Neural cell (in vitro differentiated cells): ENCODE results near the gene COG2. TPM values are rescaled to one million over a fixed set of nuclear protein-coding genes. Genes with fewer than 3 reads are reported as not detected.
"Not testable (repeated sequence)": the region's sequence is repeated elsewhere in the genome, so short reads cannot be mapped to it uniquely, and the experiment has no call there.

Experiments
- H2AFZ ChIP-seq: fragments of 200-600, 300-800 bp; sonication (generic), shearing (Covaris generic); 2 replicates; pipeline ENCODE4 v1.6.0; 2014; ENCODE audit warnings: low read depth, mild to moderate bottlenecking, antibody characterized with exemption, low read length, moderate library complexity
- H3F3A ChIP-seq: fragments of 200-600 bp; shearing (Covaris generic); 2 replicates; pipeline ENCODE4 v1.6.1; 2016; ENCODE audit warnings: mild to moderate bottlenecking, moderate library complexity, mixed read lengths, antibody characterized with exemption, low read length; ENCODE audit not compliant: insufficient read depth, poor library complexity, severe bottlenecking
- H3K27ac ChIP-seq: fragments of 200-600, 300-800 bp; sonication (generic), shearing (Covaris generic); 2 replicates; pipeline ENCODE4 v1.5.1; 2014; ENCODE audit warnings: mild to moderate bottlenecking, low read length, moderate library complexity
- H3K27me3 ChIP-seq: fragments of 300-800, 200-600 bp; sonication (generic), shearing (Covaris generic); 2 replicates; pipeline ENCODE4 v1.6.0; 2014; ENCODE audit warnings: mild to moderate bottlenecking, low read depth, low read length, moderate library complexity; ENCODE audit not compliant: insufficient read depth
- H3K36me3 ChIP-seq: fragments of 300-800, 200-600 bp; sonication (generic), shearing (Covaris generic); 2 replicates; pipeline ENCODE4 v1.5.1; 2014; ENCODE audit warnings: mild to moderate bottlenecking, antibody characterized with exemption, low read length, moderate library complexity; ENCODE audit not compliant: insufficient read depth
- H3K4me2 ChIP-seq: fragments of 300-800, 200-600 bp; sonication (generic), shearing (Covaris generic); 2 replicates; pipeline ENCODE4 v1.6.0; 2014; ENCODE audit warnings: mild to moderate bottlenecking, low read length
- H3K4me3 ChIP-seq: fragments of 300-800, 200-600 bp; sonication (generic), shearing (Covaris generic); 2 replicates; pipeline ENCODE4 v1.5.1; 2014; ENCODE audit warnings: mild to moderate bottlenecking, low read length, moderate library complexity
- H3K79me2 ChIP-seq: fragments of 200-600 bp; shearing (Covaris generic); replicated peaks from 2 replicates; pipeline ENCODE4 v1.6.0; 2014; ENCODE audit warnings: mild to moderate bottlenecking, low read length, moderate library complexity; ENCODE audit not compliant: insufficient read depth
- H3K9ac ChIP-seq: fragments of 300-800, 200-600 bp; sonication (generic), shearing (Covaris generic); 2 replicates; pipeline ENCODE4 v1.6.1; 2016; ENCODE audit warnings: mild to moderate bottlenecking, low read length, mixed read lengths
- H3K9me2 ChIP-seq: fragments of 200-600 bp; shearing (Covaris generic); 2 replicates; pipeline ENCODE4 v1.6.1; 2016; ENCODE audit warnings: mild to moderate bottlenecking, low read length, mixed read lengths; ENCODE audit not compliant: insufficient read depth
- H3K9me3 ChIP-seq: fragments of 200-600, 300-800 bp; sonication (generic), shearing (Covaris generic); 2 replicates; pipeline ENCODE4 v1.6.1; 2016; ENCODE audit warnings: mild to moderate bottlenecking, mixed run types, low read length, moderate library complexity, mixed read lengths
- H4K20me1 ChIP-seq: fragments of 200-600 bp; shearing (Covaris generic); 2 replicates; pipeline ENCODE4 v1.6.1; 2016; ENCODE audit warnings: mild to moderate bottlenecking, mixed run types; ENCODE audit not compliant: insufficient read depth
- EP300 ChIP-seq: fragments of 450-650 bp; conservative IDR thresholded peaks from 2 replicates; pipeline ENCODE4 v1.6.1; 2014; ENCODE audit warnings: antibody characterized with exemption, mild to moderate bottlenecking, moderate library complexity; ENCODE audit not compliant: poor library complexity, severe bottlenecking
- EZH2 ChIP-seq: fragments of 200-600, 300-800 bp; shearing (Covaris generic), sonication (generic); IDR thresholded peaks from 2 replicates; pipeline ENCODE4 v1.6.1; 2014; ENCODE audit warnings: antibody characterized with exemption, low read length, borderline replicate concordance, mild to moderate bottlenecking; ENCODE audit not compliant: insufficient read depth, poor library complexity, severe bottlenecking
- MXI1 ChIP-seq: fragments of 450-650 bp; conservative IDR thresholded peaks from 2 replicates; pipeline ENCODE4 v1.6.1; 2014; ENCODE audit warnings: antibody characterized with exemption, mild to moderate bottlenecking; ENCODE audit not compliant: poor library complexity, severe bottlenecking
- POLR2AphosphoS5 ChIP-seq: IDR thresholded peaks from 2 replicates; pipeline ENCODE4 v1.6.1; 2012
- RAD21 ChIP-seq: fragments of 450-650 bp; conservative IDR thresholded peaks from 2 replicates; pipeline ENCODE4 v1.6.1; 2014; ENCODE audit warnings: antibody characterized with exemption, mild to moderate bottlenecking, moderate library complexity
- REST ChIP-seq: IDR thresholded peaks from 2 replicates; pipeline ENCODE4 v1.6.1; 2012; ENCODE audit warnings: borderline replicate concordance
- SMC3 ChIP-seq: fragments of 450-650 bp; conservative IDR thresholded peaks from 2 replicates; pipeline ENCODE4 v1.6.1; 2014; ENCODE audit warnings: antibody characterized with exemption, mild to moderate bottlenecking, moderate library complexity; ENCODE audit not compliant: poor library complexity
- TAF1 ChIP-seq: IDR thresholded peaks from 2 replicates; pipeline ENCODE4 v1.6.1; 2012; ENCODE audit warnings: low read depth
- polyA plus RNA-seq: library from polyadenylated mRNA; depleted of rRNA; stranded (reverse); fragments of >200 nt; gene quantifications from 2 replicates; pipeline ENCODE4 v1.2.3, GENCODE V29; 2014
- TF ChIP-seq, protein P1 (sequence below): fragments of 450-650 bp; IDR thresholded peaks from 2 replicates; pipeline ENCODE4 v1.5.1; 2014; ENCODE audit warnings: antibody characterized with exemption, mild to moderate bottlenecking, moderate library complexity; ENCODE audit not compliant: poor library complexity, severe bottlenecking

The COG2 gene
- polyA plus RNA-seq, 1 donor from 2014 or later, result 14.5 TPM

DNA sequence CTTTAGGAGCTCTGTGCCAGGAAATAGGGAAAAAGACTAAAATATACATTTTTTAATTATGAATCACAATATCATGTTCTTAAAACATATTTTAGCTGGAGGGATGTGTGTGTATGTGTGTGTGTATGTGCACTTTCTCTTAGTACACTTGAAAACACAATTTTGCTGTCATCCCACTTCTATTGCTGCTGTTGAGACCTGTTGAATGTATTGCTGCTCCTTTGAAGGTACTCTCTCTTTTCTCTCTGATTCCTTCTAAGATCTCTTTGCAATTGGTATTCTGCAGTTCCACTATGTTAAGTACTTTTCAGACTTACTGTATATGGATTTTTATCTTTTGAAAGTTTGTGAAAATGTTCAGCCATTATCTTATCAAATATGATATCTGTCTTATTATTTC is 43.5 kb upstream of the COG2 start:
- Histone ChIP-seq H3K4me3 (no peak overlapping the region), H3K79me2 (no peaks in the 10 kb centered on the region), H3K9me3 (no peaks in the 10 kb centered on the region), H3K27ac (no peak overlapping the region), H4K20me1 (no peaks in the 10 kb centered on the region), H3K9ac (no peak overlapping the region), H3K36me3 (no peaks in the 10 kb centered on the region), H3K4me2 (no peak overlapping the region), H3K27me3 (no peaks in the 10 kb centered on the region), H2AFZ (no peak overlapping the region), H3K9me2 (no peaks in the 10 kb centered on the region), H3F3A (no peaks in the 10 kb centered on the region)
- no peak for TF ChIP-seq POLR2AphosphoS5
- no peak for TF ChIP-seq REST
- no peak for TF ChIP-seq EZH2
- TF ChIP-seq, protein P1, sequence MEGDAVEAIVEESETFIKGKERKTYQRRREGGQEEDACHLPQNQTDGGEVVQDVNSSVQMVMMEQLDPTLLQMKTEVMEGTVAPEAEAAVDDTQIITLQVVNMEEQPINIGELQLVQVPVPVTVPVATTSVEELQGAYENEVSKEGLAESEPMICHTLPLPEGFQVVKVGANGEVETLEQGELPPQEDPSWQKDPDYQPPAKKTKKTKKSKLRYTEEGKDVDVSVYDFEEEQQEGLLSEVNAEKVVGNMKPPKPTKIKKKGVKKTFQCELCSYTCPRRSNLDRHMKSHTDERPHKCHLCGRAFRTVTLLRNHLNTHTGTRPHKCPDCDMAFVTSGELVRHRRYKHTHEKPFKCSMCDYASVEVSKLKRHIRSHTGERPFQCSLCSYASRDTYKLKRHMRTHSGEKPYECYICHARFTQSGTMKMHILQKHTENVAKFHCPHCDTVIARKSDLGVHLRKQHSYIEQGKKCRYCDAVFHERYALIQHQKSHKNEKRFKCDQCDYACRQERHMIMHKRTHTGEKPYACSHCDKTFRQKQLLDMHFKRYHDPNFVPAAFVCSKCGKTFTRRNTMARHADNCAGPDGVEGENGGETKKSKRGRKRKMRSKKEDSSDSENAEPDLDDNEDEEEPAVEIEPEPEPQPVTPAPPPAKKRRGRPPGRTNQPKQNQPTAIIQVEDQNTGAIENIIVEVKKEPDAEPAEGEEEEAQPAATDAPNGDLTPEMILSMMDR, result no peak
- TF ChIP-seq SMC3, result no peak
- TF ChIP-seq EP300, result no peak
- TF ChIP-seq MXI1, result no peak
- no peak for TF ChIP-seq TAF1
- TF ChIP-seq RAD21, result no peak

DNA sequence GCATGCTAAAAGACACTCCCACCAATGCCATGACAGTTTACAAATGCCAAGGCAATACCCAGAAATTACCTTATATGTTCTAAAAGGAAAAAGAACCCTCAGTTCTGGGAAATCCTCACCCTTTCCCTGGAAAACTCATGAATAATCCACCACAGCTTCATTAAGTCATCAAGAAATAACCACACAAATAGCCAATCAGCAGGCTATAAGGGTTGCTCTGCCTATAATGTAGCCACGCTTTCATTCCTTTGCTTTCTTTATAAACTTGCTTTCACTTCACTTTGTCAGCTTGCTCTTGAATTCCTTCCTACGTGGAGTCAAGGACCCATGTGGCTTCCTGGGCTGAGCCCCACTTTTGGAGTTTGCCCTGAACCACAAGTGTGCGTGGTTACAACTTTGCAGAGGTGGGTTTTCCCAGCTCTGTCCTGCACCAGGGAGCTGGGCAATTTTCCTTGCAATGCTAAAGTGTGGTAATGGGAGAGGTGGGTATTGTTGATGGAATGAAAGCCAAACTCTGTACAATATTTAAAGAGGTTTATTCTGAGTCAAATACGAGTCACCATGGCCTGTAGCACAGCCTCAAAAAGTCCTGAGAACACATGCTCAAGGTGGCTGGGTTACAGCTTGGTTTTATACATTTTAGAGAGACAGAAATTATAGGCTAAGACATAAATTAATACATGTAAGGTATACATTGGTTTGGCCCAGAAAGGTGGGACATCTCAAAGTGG is 42.2 kb upstream of the COG2 start:
- Histone ChIP-seq H3K9me3 (no peaks in the 10 kb centered on the region), H3K27me3 (no peaks in the 10 kb centered on the region), H3K9me2 (no peaks in the 10 kb centered on the region), H3K36me3 (no peaks in the 10 kb centered on the region), H3K4me2 (no peak overlapping the region), H2AFZ (no peak overlapping the region), H3K4me3 (no peak overlapping the region), H3K27ac (no peak overlapping the region), H4K20me1 (no peaks in the 10 kb centered on the region), H3F3A (no peaks in the 10 kb centered on the region), H3K9ac (no peak overlapping the region), H3K79me2 (no peaks in the 10 kb centered on the region)
- TF ChIP-seq TAF1, result no peak
- TF ChIP-seq, protein P1, result no peak

DNA sequence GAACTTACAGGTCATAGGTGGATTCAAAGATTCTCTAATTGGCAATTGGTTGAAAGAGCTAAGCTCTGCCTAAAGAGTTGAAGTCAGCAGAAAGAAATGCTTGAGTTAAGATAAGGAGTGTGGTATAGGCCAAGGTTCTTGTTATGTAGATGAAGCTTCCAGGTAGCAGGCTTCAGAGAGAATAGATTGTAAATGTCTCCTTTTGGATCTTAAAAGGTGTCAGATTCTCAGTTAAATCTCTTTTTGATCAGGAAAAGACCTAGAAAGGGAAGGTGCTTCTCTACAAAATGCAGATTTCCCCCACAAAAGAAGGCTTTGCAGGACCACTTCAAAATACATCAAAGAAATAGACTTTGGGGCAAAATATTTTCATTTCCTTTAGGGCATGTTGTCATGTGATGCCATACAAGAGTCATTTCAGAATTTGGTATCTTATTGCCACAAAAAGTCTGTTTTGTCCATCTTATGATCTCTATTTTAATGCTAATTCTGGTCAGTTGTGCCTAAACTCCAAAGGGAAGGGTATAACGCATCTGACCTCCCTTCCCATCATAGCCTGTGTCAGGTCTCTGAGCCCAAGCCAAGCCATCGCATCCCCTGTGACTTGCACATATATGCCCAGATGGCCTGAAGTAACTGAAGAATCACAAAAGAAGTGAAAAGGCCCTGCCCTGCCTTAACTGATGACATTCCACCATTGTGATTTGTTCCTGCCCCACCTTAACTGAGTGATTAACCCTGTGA is 41.5 kb upstream of the COG2 start:
- not testable (repeated sequence) for H3K4me3 ChIP-seq, H3K9me2 ChIP-seq, H2AFZ ChIP-seq, H3K9me3 ChIP-seq, H3K27ac ChIP-seq, H4K20me1 ChIP-seq, H3F3A ChIP-seq, H3K36me3 ChIP-seq, H3K4me2 ChIP-seq, H3K27me3 ChIP-seq, H3K9ac ChIP-seq, H3K79me2 ChIP-seq
